Natural killer cell (primary cell): Measurements from ENCODE around the gene ZNF575. TPM values are rescaled to one million over a fixed set of nuclear protein-coding genes. Genes with fewer than 3 reads are reported as not detected.
A peak's percentile ranks its signal among the peaks of the same experiment; 100 is the strongest.

ENCODE experiments used
- ATAC-seq, 3 donors: fragments of 150-1000 bp in 2 of 3; fragments of 200-7000 bp in 1 of 3; cut with Tn5 transposase; 1 replicate in 1 of 3; 2 replicates in 2 of 3; pipeline ENCODE4 v1.10.0; 2021; ENCODE audit warnings: mild to moderate bottlenecking in 2 of 3, moderate library complexity in 2 of 3
- DNase-seq, 2 donors: peaks; one replicate each; pipeline versions ENCODE4 v3.0.0 to v3.0.0-alpha.2; 2013 to 2021; ENCODE audit warnings: mixed read lengths in 1 of 2
- H3K27ac ChIP-seq: one replicate; pipeline ENCODE4 v1.5.1; 2013; ENCODE audit warnings: mild to moderate bottlenecking, low read length
- H3K27me3 ChIP-seq: one replicate; pipeline ENCODE4 v1.6.1; 2013; ENCODE audit warnings: low read length; ENCODE audit not compliant: control insufficient read depth, insufficient read depth
- H3K36me3 ChIP-seq: one replicate; pipeline ENCODE4 v1.6.1; 2013; ENCODE audit warnings: low read length; ENCODE audit not compliant: control insufficient read depth, insufficient read depth
- H3K4me1 ChIP-seq: one replicate; pipeline ENCODE4 v1.6.1; 2013; ENCODE audit warnings: low read length; ENCODE audit not compliant: control insufficient read depth, insufficient read depth
- H3K4me3 ChIP-seq: one replicate; pipeline ENCODE4 v1.5.1; 2013; ENCODE audit warnings: low read length
- H3K9me3 ChIP-seq: one replicate; pipeline ENCODE4 v1.6.1; 2013; ENCODE audit warnings: low read length; ENCODE audit not compliant: control insufficient read depth, insufficient read depth
- H3K27ac Mint-ChIP-seq, 2 donors: one replicate each; pipeline ENCODE4 v1.8.0; 2022; ENCODE audit warnings: mild to moderate bottlenecking in 2 of 2, mixed read lengths in 2 of 2, moderate library complexity in 1 of 2
- H3K27me3 Mint-ChIP-seq, 2 donors: one replicate each; pipeline ENCODE4 v1.8.0; 2022; ENCODE audit warnings: low read depth in 2 of 2, mixed read lengths in 2 of 2
- H3K36me3 Mint-ChIP-seq: one replicate; pipeline ENCODE4 v1.8.0; 2022; ENCODE audit warnings: mixed read lengths
- H3K4me1 Mint-ChIP-seq, 2 donors: one replicate each; pipeline ENCODE4 v1.8.0; 2022; ENCODE audit warnings: mixed read lengths in 2 of 2
- H3K4me3 Mint-ChIP-seq: one replicate; pipeline ENCODE4 v1.8.0; 2022; ENCODE audit warnings: mild to moderate bottlenecking, moderate library complexity, mixed read lengths
- H3K9me3 Mint-ChIP-seq, 2 donors: one replicate each; pipeline ENCODE4 v1.8.0; 2022; ENCODE audit warnings: mixed read lengths in 2 of 2
- WGBS: methylation state at CpG from one replicate; pipeline ENCODE4 v1.1.7; 2013; ENCODE audit warnings: missing lambda C conversion rate; ENCODE audit not compliant: insufficient coverage; 5-methylcytosine and 5-hydroxymethylcytosine counted together
- intact Hi-C: fragments of 100-400 bp; cut with micrococcal nuclease; formaldehyde crosslinking; loops from one replicate; pipeline ENCODE4 v1.14.2; 2022
- total RNA-seq, 4 donors: library from RNA; stranded (reverse); fragments of 120-200 nt in 1 of 4; gene quantifications; one replicate each; pipeline versions ENCODE4 v1.2.3 to v1.2.4, GENCODE V29; 2013 to 2022
- TF ChIP-seq, protein P1 (sequence below): fragments of 200-600 bp; IDR thresholded peaks from one replicate; pipeline ENCODE4 v1.8.0; 2022; ENCODE audit warnings: antibody characterized with exemption

Gene ZNF575
- total RNA-seq, 3 donors from 2014 or later (not counting 1 experiment from before 2014, with no cell fraction given), result 1.9 to 5.4 (median 3.9) TPM

DNA sequence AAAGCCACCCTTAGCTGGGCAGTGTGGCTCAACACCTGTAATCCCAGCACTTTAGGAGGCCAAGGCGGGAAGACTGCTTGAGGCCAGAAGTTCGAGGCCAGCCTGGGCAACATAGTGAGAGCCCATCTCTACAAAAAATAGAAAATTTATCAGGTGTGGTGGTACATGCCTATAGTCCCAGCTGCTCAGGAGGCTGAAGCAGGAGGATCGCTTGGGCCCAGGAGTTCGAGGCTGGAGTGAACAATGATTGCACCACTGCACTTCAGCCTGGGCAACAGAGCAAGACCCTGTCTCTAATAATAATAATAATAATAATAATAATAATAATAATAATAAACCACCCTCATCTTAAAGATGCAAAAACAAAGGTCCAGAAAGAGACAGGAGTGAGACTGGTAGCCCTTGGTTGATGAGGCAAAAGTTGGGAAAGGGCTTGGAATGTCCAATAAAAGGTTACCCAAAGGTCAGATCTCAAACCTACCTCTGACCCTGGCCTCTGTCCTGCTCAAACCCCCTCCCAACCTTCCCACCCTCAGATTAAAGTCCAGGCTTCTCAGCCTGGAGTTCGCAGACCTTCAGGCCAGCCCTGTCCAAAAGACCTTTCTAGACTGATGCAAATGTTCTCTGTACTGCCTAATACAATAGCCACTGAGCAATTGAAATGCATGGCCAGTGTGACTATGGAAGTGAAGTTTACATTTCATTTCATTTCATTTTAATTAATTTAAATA, 9.1 kb downstream of the ZNF575 start:
- Mint-ChIP-seq H3K9me3 (peaks cover 0 to 2% of the 10 kb centered on the region in 2 donors), H3K4me3 (no peak overlapping the region), H3K36me3 (peaks cover 13% of the 10 kb centered on the region), H3K4me1 (no peaks in the 10 kb centered on the region), H3K27ac (no peak overlapping the region), H3K27me3 (no peaks in the 10 kb centered on the region)
- 97% methylated on average over 5 of the region's 5 CpGs for WGBS
- TF ChIP-seq, protein P1, sequence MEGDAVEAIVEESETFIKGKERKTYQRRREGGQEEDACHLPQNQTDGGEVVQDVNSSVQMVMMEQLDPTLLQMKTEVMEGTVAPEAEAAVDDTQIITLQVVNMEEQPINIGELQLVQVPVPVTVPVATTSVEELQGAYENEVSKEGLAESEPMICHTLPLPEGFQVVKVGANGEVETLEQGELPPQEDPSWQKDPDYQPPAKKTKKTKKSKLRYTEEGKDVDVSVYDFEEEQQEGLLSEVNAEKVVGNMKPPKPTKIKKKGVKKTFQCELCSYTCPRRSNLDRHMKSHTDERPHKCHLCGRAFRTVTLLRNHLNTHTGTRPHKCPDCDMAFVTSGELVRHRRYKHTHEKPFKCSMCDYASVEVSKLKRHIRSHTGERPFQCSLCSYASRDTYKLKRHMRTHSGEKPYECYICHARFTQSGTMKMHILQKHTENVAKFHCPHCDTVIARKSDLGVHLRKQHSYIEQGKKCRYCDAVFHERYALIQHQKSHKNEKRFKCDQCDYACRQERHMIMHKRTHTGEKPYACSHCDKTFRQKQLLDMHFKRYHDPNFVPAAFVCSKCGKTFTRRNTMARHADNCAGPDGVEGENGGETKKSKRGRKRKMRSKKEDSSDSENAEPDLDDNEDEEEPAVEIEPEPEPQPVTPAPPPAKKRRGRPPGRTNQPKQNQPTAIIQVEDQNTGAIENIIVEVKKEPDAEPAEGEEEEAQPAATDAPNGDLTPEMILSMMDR, result no peak
- no peak for ATAC-seq
- no peak overlapping the region for H3K27ac ChIP-seq
- no peak overlapping the region for H3K4me3 ChIP-seq
- DNase-seq, result no peak
- H3K36me3 ChIP-seq, result peaks cover 44% of the 10 kb centered on the region
- H3K9me3 ChIP-seq, result peaks cover 3% of the 10 kb centered on the region
- H3K4me1 ChIP-seq, result no peaks in the 10 kb centered on the region
- intact Hi-C loops, result no loop called here
- H3K27me3 ChIP-seq, result no peaks in the 10 kb centered on the region

DNA sequence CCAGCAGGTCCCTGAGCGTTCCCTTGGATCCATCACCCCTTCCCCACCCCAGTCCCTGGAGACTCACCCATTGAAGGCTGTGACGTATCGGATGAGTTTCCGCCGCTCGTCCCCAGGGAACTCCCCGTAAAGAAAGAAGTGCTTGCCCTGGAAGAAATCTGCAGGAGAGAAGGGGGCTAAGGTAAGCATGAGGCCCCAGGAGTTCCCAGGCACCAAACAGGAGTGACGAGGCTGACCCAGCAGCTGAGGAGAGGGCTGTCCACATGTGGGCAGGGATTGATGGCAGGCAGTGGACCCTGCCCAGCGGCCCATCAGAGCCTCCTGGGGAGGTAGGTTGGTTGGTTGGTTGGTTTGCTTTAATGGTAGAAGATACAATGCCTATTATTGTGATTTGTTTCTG, 11.1 kb downstream of the ZNF575 start:
- Mint-ChIP-seq H3K9me3 (peaks cover 0 to 2% of the 10 kb centered on the region in 2 donors), H3K4me1 (no peaks in the 10 kb centered on the region)
- intact Hi-C loops, result no loop called here

DNA sequence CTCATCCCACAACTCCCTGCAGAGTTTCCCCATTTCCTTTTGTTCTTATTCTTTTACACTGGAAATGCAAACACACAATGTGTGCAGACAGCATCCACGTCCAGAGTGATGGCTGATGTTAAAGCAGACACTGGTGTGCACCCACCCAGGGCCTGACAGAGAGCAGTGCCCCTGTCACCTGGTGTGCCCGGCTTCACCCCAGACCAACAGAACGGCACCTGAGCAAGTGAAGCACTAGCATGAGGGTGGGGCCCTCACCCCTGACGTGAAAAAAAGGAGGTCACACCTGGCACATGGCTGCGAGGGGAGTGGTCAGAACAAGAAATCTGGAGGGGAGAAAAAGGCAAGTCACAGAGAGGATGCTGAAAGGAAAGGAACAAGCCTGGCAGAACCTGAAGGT, 12.3 kb downstream of the ZNF575 start:
- H3K27me3 Mint-ChIP-seq, result no peaks in the 10 kb centered on the region
- H3K27me3 ChIP-seq, result no peaks in the 10 kb centered on the region
- H3K36me3 ChIP-seq, result peaks cover 33% of the 10 kb centered on the region
- no peak overlapping the region for H3K4me3 Mint-ChIP-seq
- no peaks in the 10 kb centered on the region for H3K4me1 Mint-ChIP-seq
- H3K9me3 Mint-ChIP-seq, result no peaks in the 10 kb centered on the region
- no peak overlapping the region for H3K27ac ChIP-seq
- 93% methylated on average over 5 of the region's 5 CpGs for WGBS
- ATAC-seq, result no peak
- H3K4me1 ChIP-seq, result no peaks in the 10 kb centered on the region
- no peak for DNase-seq
- no peaks in the 10 kb centered on the region for H3K9me3 ChIP-seq
- H3K27ac Mint-ChIP-seq, result peak overlapping the region in 1 of 2 donors; percentile 19
- intact Hi-C loops, result no loop called here
- H3K4me3 ChIP-seq, result no peak overlapping the region
- TF ChIP-seq, protein P1, result no peak
- no peaks in the 10 kb centered on the region for H3K36me3 Mint-ChIP-seq

More for the DNA sequence above, 11.1 kb downstream of the ZNF575 start:
- Mint-ChIP-seq H3K27me3 (no peaks in the 10 kb centered on the region), H3K27ac (no peak overlapping the region), H3K36me3 (peaks cover 5% of the 10 kb centered on the region), H3K4me3 (no peak overlapping the region)
- Histone ChIP-seq H3K27ac (no peak overlapping the region), H3K36me3 (peaks cover 39% of the 10 kb centered on the region), H3K4me1 (no peaks in the 10 kb centered on the region), H3K4me3 (no peak overlapping the region), H3K27me3 (no peaks in the 10 kb centered on the region), H3K9me3 (no peaks in the 10 kb centered on the region)
- no peak for ATAC-seq
- WGBS, result 97% methylated on average over 9 of the region's 9 CpGs
- TF ChIP-seq, protein P1, result no peak
- DNase-seq, result no peak

DNA sequence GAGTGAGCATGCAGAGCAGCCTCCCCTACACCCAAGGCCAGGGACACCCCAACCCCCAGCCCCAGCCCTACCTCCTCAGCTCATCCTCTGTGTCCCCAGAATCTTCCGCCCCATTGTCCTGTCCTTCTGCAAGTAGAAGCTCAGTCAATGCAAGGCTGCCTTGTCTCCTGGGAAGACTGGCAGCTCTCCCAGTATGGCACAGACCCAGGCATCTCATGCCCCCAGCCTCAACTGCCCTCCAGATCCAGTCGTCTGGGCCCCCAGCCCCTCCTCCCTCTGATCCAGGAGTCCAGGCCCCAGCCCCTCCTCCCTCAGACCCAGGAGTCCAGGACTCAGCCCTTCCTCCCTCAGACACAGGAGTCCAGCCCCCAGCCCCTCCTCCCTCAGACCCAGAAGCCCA, 13.0 kb downstream of the ZNF575 start:
- TF ChIP-seq, protein P1, result no peak
- peaks cover 35% of the 10 kb centered on the region for H3K36me3 ChIP-seq
- no peaks in the 10 kb centered on the region for H3K27me3 ChIP-seq
- H3K27ac ChIP-seq, result no peak overlapping the region
- no peaks in the 10 kb centered on the region for H3K9me3 ChIP-seq
- H3K27ac Mint-ChIP-seq, result no peak overlapping the region
- no peaks in the 10 kb centered on the region for H3K9me3 Mint-ChIP-seq
- DNase-seq, result no peak
- ATAC-seq, result no peak
- WGBS, result 96% methylated on average over 2 of the region's 2 CpGs
- intact Hi-C loops, result no loop called here
- H3K4me3 ChIP-seq, result no peak overlapping the region
- H3K4me3 Mint-ChIP-seq, result no peak overlapping the region
- no peaks in the 10 kb centered on the region for H3K27me3 Mint-ChIP-seq
- no peaks in the 10 kb centered on the region for H3K36me3 Mint-ChIP-seq
- H3K4me1 Mint-ChIP-seq, result no peaks in the 10 kb centered on the region
- H3K4me1 ChIP-seq, result no peaks in the 10 kb centered on the region
